Aorta (tissue), 5 donors: Measurements from ENCODE around the gene TBC1D22A. TPM values are rescaled to one million over a fixed set of nuclear protein-coding genes. Genes with fewer than 3 reads are reported as not detected.
A peak's percentile ranks its signal among the peaks of the same experiment; 100 is the strongest.

Experiments
- ATAC-seq: fragments of 200-7000 bp; cut with Tn5 transposase; one replicate; pipeline ENCODE4 v1.9.1; 2022; ENCODE audit warnings: moderate library complexity; ENCODE audit not compliant: low FRiP score
- DNase-seq, 2 donors: peaks; one replicate each; pipeline ENCODE4 v3.0.0-alpha.2; 2020
- H3K27ac ChIP-seq, 2 donors: one replicate each; pipeline ENCODE4 v1.5.1; 2013; ENCODE audit warnings: low read length in 2 of 2, mild to moderate bottlenecking in 2 of 2, moderate library complexity in 2 of 2, control low read depth in 1 of 2, inconsistent platforms in 1 of 2, low read depth in 1 of 2
- H3K27me3 ChIP-seq, 2 donors: one replicate each; pipeline ENCODE4 v1.6.1; 2013; ENCODE audit warnings: control low read depth in 1 of 2, low read length in 1 of 2, mild to moderate bottlenecking in 1 of 2, moderate library complexity in 1 of 2; ENCODE audit not compliant: insufficient read depth in 2 of 2, control insufficient read depth in 1 of 2
- H3K36me3 ChIP-seq, 2 donors: one replicate each; pipeline ENCODE4 v1.6.1; 2013; ENCODE audit warnings: control low read depth in 1 of 2, low read length in 1 of 2, mild to moderate bottlenecking in 1 of 2; ENCODE audit not compliant: insufficient read depth in 2 of 2, control insufficient read depth in 1 of 2
- H3K4me1 ChIP-seq, 2 donors: one replicate each; pipeline ENCODE4 v1.6.1; 2013; ENCODE audit warnings: low read length in 2 of 2, control low read depth in 1 of 2, mild to moderate bottlenecking in 1 of 2, moderate library complexity in 1 of 2; ENCODE audit not compliant: insufficient read depth in 2 of 2, control insufficient read depth in 1 of 2
- H3K4me3 ChIP-seq, 2 donors: one replicate each; pipeline ENCODE4 v1.5.1; 2013; ENCODE audit warnings: low read length in 2 of 2, control low read depth in 1 of 2, mild to moderate bottlenecking in 1 of 2
- H3K9me3 ChIP-seq: one replicate; pipeline ENCODE4 v1.6.1; 2013; ENCODE audit warnings: mild to moderate bottlenecking, low read length; ENCODE audit not compliant: control insufficient read depth
- WGBS, 2 donors: extraction: QIAGEN DNeasy Blood & Tissue Kit; methylation state at CpG; one replicate each; pipeline ENCODE4 v1.1.7; 2013; 5-methylcytosine and 5-hydroxymethylcytosine counted together
- intact Hi-C, 2 donors: fragments of 100-400 bp; cut with DNase I; formaldehyde crosslinking; loops; one replicate each; pipeline versions ENCODE4 v1.14.2 to v1.15.0; 2022
- polyA plus RNA-seq, 2 donors: library from polyadenylated mRNA; stranded (reverse); fragments of 200-250 nt; gene quantifications; one replicate each; pipeline ENCODE4 v1.2.3, GENCODE V29; 2013
- total RNA-seq, 2 donors: library from RNA; stranded (reverse); fragmentation: NEBNext Ultra II Directional; extraction: Animal tissue kit (Norgen Biotek cat#: 25700); gene quantifications; one replicate each; pipeline ENCODE4 v1.2.1, GENCODE V29; 2021
- donor health status: healthy with polysubstance abuse.
- donor health status: Bipolar disorder and iron deficiency.
- donor health status: DM: no; HTN: no; CAD: no.
- donor health status: DM: no; HTN: no; CAD: no.
- donor health status: DM: yes; HTN: yes; CAD: no.

Gene TBC1D22A
- total and polyA plus RNA-seq, 4 donors: 10.8 to 37.1 (median 17.9) TPM

DNA sequence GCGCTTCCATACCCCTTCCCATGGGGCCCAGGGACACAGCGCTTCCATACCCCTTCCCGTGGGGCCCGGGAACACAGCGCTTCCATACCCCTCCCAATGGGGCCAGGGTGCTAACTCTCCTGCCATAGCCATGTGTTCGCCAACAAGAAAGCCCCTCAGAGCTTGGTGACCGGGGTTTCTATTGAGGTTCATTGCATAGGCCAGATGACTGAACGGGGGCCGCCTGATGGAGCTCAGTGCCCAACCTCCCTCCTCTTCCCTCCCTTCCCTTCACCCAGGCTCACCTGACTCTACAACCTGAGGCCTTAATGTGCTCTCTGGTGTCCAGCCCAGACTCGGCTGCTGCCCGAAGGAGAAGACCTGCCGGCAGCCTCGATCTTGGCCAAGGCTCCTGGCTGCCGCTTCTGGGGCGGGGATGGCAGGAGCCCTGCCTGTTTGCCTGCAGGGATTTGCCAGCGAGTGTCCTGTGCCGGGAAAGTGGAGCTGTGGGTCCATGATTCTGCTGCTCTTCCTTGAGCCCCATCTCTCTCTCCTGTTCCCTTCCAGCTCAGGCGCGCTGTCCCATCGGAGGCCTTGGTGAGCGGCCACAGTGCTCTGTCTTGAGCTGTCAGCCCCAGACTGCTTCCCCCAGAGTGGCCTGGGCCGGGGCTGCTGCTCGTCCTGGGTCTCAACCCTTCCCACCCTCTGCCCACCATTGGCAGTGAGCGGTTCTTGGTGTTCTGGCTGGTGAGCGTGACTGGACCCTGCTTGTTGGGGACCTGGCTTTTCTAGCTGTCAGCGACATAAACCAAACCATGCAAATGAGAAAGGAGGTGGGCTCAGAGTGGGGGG, 267.0 kb downstream of the TBC1D22A start:
- Histone ChIP-seq H3K4me3 (no peak overlapping the region), H3K27ac (no peak overlapping the region), H3K9me3 (no peaks in the 10 kb centered on the region), H3K36me3 (no peaks in the 10 kb centered on the region), H3K27me3 (no peaks in the 10 kb centered on the region), H3K4me1 (no peaks in the 10 kb centered on the region)
- ATAC-seq: no peak
- WGBS, 2 donors: 87 to 88% methylated on average over 26 of the region's 26 CpGs
- intact Hi-C loops: no loop called here
- DNase-seq: peak; percentile 38 to 66

DNA sequence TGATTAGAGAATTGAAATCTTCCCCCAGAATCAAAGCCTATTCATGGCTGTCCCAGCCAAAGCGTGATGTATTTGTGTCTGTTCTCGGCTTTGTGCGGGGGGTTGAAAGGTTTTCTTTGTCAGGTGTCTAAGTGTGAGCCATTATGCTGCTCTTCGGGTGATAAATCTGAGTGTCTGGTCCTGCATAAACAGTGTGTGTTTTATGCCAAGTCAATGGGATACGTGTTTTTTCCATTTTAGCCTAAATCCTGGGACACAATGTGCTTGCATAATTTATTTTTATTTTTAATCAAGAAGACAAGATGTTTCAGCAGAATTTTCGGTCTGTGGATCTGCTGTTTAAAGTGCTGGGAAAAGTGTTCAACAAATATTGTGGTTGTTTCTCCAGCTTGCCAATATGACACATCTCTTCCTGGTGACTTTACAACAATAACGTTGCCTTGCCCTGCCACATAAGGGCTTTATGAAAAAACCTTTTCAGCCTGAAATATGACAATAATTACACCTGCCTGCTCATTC, 267.8 kb downstream of the TBC1D22A start:
- Histone ChIP-seq H3K4me3 (no peak overlapping the region), H3K36me3 (no peaks in the 10 kb centered on the region), H3K27me3 (no peaks in the 10 kb centered on the region), H3K4me1 (no peaks in the 10 kb centered on the region), H3K27ac (no peak overlapping the region), H3K9me3 (no peaks in the 10 kb centered on the region)
- DNase-seq (no peak), ATAC-seq (no peak)
- intact Hi-C loops: no loop called here
- WGBS, 2 donors: 57 to 65% methylated on average over 7 of the region's 7 CpGs

GRCh38 chr22:47030881-47031627, 268.6 kb downstream of the TBC1D22A start:
- WGBS, 2 donors: 86 to 91% methylated on average over 24 of the region's 24 CpGs
- intact Hi-C loops: no loop called here
- Histone ChIP-seq H3K36me3 (no peaks in the 10 kb centered on the region), H3K27me3 (no peaks in the 10 kb centered on the region), H3K4me1 (no peaks in the 10 kb centered on the region), H3K9me3 (no peaks in the 10 kb centered on the region), H3K27ac (no peak overlapping the region), H3K4me3 (no peak overlapping the region)
- ATAC-seq (no peak), DNase-seq (peak; percentile 50 to 63)

GRCh38 chr22:47031628-47031915, 269.1 kb downstream of the TBC1D22A start:
- Histone ChIP-seq H3K27me3 (no peaks in the 10 kb centered on the region), H3K36me3 (no peaks in the 10 kb centered on the region), H3K9me3 (no peaks in the 10 kb centered on the region), H3K27ac (no peak overlapping the region), H3K4me3 (no peak overlapping the region), H3K4me1 (no peaks in the 10 kb centered on the region)
- DNase-seq: peak; percentile 32 to 51
- WGBS, 2 donors: 95 to 96% methylated on average over 7 of the region's 7 CpGs
- intact Hi-C loops: no loop called here
- no peak for ATAC-seq

DNA sequence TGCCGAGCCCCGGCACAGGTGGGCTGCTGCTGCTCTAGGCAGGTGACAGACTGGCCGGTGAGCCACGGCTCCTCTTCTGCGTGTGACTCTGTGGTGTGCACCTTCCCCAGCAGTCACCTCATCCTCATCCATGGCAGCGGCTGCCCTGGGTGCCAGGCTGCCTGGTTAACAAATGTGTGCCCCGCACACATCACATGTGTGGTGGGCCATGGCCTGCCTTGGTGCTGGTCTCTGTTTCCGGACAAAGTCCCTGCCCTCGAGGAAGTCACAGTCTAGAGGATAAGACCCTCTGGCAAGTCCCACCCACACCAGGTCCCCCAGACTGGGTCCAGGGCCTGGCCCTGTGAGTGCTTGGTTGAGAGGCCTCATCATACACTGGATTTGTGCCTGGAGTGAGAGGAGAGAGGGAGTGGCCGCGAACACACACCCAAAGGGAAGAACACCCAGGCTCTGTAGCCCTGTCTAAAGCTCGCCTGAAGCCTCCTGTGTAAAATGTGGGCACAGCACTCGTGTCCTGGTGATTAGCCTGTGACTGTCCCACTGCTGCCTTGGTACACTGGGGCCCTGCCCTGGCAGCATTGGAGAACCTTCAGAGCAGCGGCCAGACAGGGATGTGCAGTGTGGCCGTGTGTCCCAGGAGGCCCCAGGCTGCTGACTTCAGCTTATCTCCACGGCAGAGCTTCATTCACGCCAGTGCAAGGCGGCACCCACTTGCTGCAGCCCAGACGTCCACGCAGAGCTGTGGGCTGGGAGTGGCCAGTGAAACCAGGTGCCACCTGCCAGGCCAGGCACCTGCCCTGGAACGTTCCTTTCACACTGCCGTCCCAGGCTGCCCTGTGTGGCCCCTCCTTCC, 269.9 kb downstream of the TBC1D22A start:
- Histone ChIP-seq H3K9me3 (no peaks in the 10 kb centered on the region), H3K36me3 (no peaks in the 10 kb centered on the region), H3K4me1 (no peaks in the 10 kb centered on the region), H3K4me3 (no peak overlapping the region), H3K27ac (no peak overlapping the region), H3K27me3 (no peaks in the 10 kb centered on the region)
- WGBS, 2 donors: 86 to 91% methylated on average over 22 of the region's 22 CpGs
- intact Hi-C loops: no loop called here
- ATAC-seq (no peak), DNase-seq (peak; percentile 33 to 60)

- Histone ChIP-seq H3K27ac (no peak overlapping the region), H3K4me3 (no peak overlapping the region), H3K4me1 (no peaks in the 10 kb centered on the region), H3K27me3 (no peaks in the 10 kb centered on the region), H3K36me3 (no peaks in the 10 kb centered on the region), H3K9me3 (no peaks in the 10 kb centered on the region)
- ATAC-seq (no peak), DNase-seq (peak in 1 of 2 donors; percentile 27)
- WGBS, 2 donors: 86 to 90% methylated on average over 15 of the region's 15 CpGs
- intact Hi-C loops: no loop called here
Measured at GRCh38 chr22:47032956-47033647, 270.7 kb downstream of the TBC1D22A start.

- no peaks in the 10 kb centered on the region for H3K9me3 ChIP-seq
- 93 to 94% methylated on average over 11 of the region's 11 CpGs for WGBS, 2 donors
- intact Hi-C loops: no loop called here
- no peak overlapping the region for H3K4me3 ChIP-seq
- H3K27ac ChIP-seq: no peak overlapping the region
- no peaks in the 10 kb centered on the region for H3K4me1 ChIP-seq
- ATAC-seq: no peak
- no peaks in the 10 kb centered on the region for H3K36me3 ChIP-seq
- no peaks in the 10 kb centered on the region for H3K27me3 ChIP-seq
- DNase-seq: peak; percentile 37 to 66
Measured at GRCh38 chr22:47033648-47034000, 271.2 kb downstream of the TBC1D22A start.
